Naive thymus-derived CD4-positive, alpha-beta T cell (primary cell): ENCODE results near the gene SMC2. TPM values are rescaled to one million over a fixed set of nuclear protein-coding genes. Genes with fewer than 3 reads are reported as not detected.

ENCODE experiments used
- ATAC-seq: fragments of 150-1000 bp; cut with Tn5 transposase; 2 replicates; pipeline ENCODE4 v1.10.0; 2021; ENCODE audit warnings: mild to moderate bottlenecking, moderate library complexity
- CTCF ChIA-PET: fragments of 350-600 bp; sonication (Branson Sonifier 250); formaldehyde crosslinking; loops from one replicate; lab custom pipeline; 2021; ENCODE audit warnings: antibody characterized with exemption; lab: Charles Lee
- POLR2A ChIA-PET: fragments of 350-600 bp; sonication (Branson Sonifier 250); formaldehyde crosslinking; loops from one replicate; lab custom pipeline; 2021; ENCODE audit warnings: antibody characterized with exemption, inconsistent platforms; lab: Charles Lee
- DNase-seq, 9 donors: peaks; one replicate each; pipeline versions ENCODE4 v3.0.0 to v3.0.0-alpha.2; 2020 to 2022; ENCODE audit warnings: mixed read lengths in 1 of 9
- H3K27ac ChIP-seq: one replicate; pipeline ENCODE4 v1.7.0; 2013; ENCODE audit warnings: mild to moderate bottlenecking, low read depth, low read length, moderate library complexity
- H3K27me3 ChIP-seq, 2 donors: one replicate each; pipeline ENCODE4 v1.7.0; 2013; ENCODE audit warnings: low read length in 2 of 2, mild to moderate bottlenecking in 2 of 2, moderate library complexity in 2 of 2; ENCODE audit not compliant: control insufficient read depth in 2 of 2, insufficient read depth in 2 of 2
- H3K36me3 ChIP-seq, 3 experiments: 1 replicate in 2 of 3; 2 replicates in 1 of 3; pipeline ENCODE4 v1.7.0; 2013; ENCODE audit warnings: low read length in 3 of 3, mild to moderate bottlenecking in 3 of 3, moderate library complexity in 1 of 3; ENCODE audit not compliant: insufficient read depth in 3 of 3, control insufficient read depth in 2 of 3
- H3K4me1 ChIP-seq, 2 donors: one replicate each; pipeline ENCODE4 v1.7.0; 2013; ENCODE audit warnings: low read length in 2 of 2, mild to moderate bottlenecking in 2 of 2, moderate library complexity in 1 of 2; ENCODE audit not compliant: control insufficient read depth in 2 of 2, insufficient read depth in 2 of 2
- H3K4me3 ChIP-seq: 2 replicates; pipeline ENCODE4 v1.7.0; 2013; ENCODE audit warnings: mild to moderate bottlenecking, low read length
- H3K9me3 ChIP-seq, 3 experiments: 1 replicate in 2 of 3; 2 replicates in 1 of 3; pipeline ENCODE4 v1.7.0; 2013; ENCODE audit warnings: low read length in 3 of 3; ENCODE audit not compliant: control insufficient read depth in 2 of 3
- H3K27ac Mint-ChIP-seq, 9 donors: one replicate each; pipeline ENCODE4 v1.8.0; 2020 to 2022; ENCODE audit warnings: mixed read lengths in 9 of 9, mild to moderate bottlenecking in 8 of 9, moderate library complexity in 5 of 9, inconsistent platforms in 2 of 9
- H3K27me3 Mint-ChIP-seq, 5 donors: one replicate each; pipeline ENCODE4 v1.8.0; 2021 to 2022; ENCODE audit warnings: mixed read lengths in 5 of 5, mild to moderate bottlenecking in 1 of 5
- H3K36me3 Mint-ChIP-seq, 5 donors: one replicate each; pipeline ENCODE4 v1.8.0; 2020 to 2022; ENCODE audit warnings: mixed read lengths in 5 of 5, mild to moderate bottlenecking in 3 of 5, inconsistent platforms in 1 of 5
- H3K4me1 Mint-ChIP-seq, 7 donors: one replicate each; pipeline ENCODE4 v1.8.0; 2020 to 2022; ENCODE audit warnings: mixed read lengths in 7 of 7, mild to moderate bottlenecking in 3 of 7, inconsistent platforms in 1 of 7
- H3K4me3 Mint-ChIP-seq, 10 donors: one replicate each; pipeline ENCODE4 v1.8.0; 2020 to 2022; ENCODE audit warnings: mild to moderate bottlenecking in 10 of 10, mixed read lengths in 10 of 10, moderate library complexity in 6 of 10, inconsistent platforms in 2 of 10
- H3K9me3 Mint-ChIP-seq, 11 donors: one replicate each; pipeline ENCODE4 v1.8.0; 2020 to 2022; ENCODE audit warnings: mixed read lengths in 11 of 11, mild to moderate bottlenecking in 4 of 11, inconsistent platforms in 1 of 11, moderate library complexity in 1 of 11
- intact Hi-C, 2 donors: fragments of 100-400 bp; cut with micrococcal nuclease; formaldehyde crosslinking; loops; one replicate each; pipeline ENCODE4 v1.15.1; 2023
- polyA plus RNA-seq, 2 donors: library from polyadenylated mRNA; unstranded; fragments of 300-500 nt; fragmentation: Illumina TruSeq; gene quantifications; one replicate each; pipeline ENCODE4 v1.2.3, GENCODE V29; 2021
- total RNA-seq, 6 experiments: library from RNA in 5 of 6; stranded (reverse) in 5 of 6; gene quantifications; 1 replicate in 5 of 6; 2 replicates in 1 of 6; pipeline ENCODE4 v1.2.3 and lab custom pipeline; 2021 to 2026

Gene SMC2
- total and polyA plus RNA-seq, 7 experiments from 2014 or later: 4.4 to 53.6 (median 11.3) TPM

GRCh38 chr9:104144336-104144735, 50.2 kb downstream of the SMC2 start:
- ATAC-seq: no peak
- CTCF ChIA-PET: no interaction called here
- POLR2A ChIA-PET: no interaction called here
- Histone ChIP-seq H3K9me3 (no peaks in the 10 kb centered on the region), H3K27me3 (no peaks in the 10 kb centered on the region), H3K4me3 (no peak overlapping the region), H3K27ac (no peak overlapping the region), H3K36me3 (no peaks in the 10 kb centered on the region), H3K4me1 (no peaks in the 10 kb centered on the region)
- H3K9me3 Mint-ChIP-seq: no peaks in the 10 kb centered on the region
- no peak overlapping the region for H3K27ac Mint-ChIP-seq
- no peak overlapping the region for H3K4me3 Mint-ChIP-seq
- intact Hi-C loops: no loop called here
- H3K4me1 Mint-ChIP-seq: peaks cover 0 to 9% (median 0%) of the 10 kb centered on the region in 7 donors
- no peak for DNase-seq
- no peaks in the 10 kb centered on the region for H3K27me3 Mint-ChIP-seq
- peaks cover 4 to 19% (median 11%) of the 10 kb centered on the region in 5 donors for H3K36me3 Mint-ChIP-seq

GRCh38 chr9:104173067-104173466, 79.0 kb downstream of the SMC2 start:
- H3K9me3 Mint-ChIP-seq: peaks cover 0 to 14% (median 5%) of the 10 kb centered on the region in 11 donors
- Histone ChIP-seq H3K4me3 (no peak overlapping the region), H3K36me3 (no peaks in the 10 kb centered on the region), H3K27ac (no peak overlapping the region), H3K9me3 (no peaks in the 10 kb centered on the region), H3K27me3 (no peaks in the 10 kb centered on the region), H3K4me1 (no peaks in the 10 kb centered on the region)
- ATAC-seq (no peak), DNase-seq (no peak)
- CTCF ChIA-PET: interaction anchor here (0.5 kb wide), 1 partner anchor 979 kb away, joined by 5 read pairs; no protein-coding TSS in a partner anchor
- no peaks in the 10 kb centered on the region for H3K36me3 Mint-ChIP-seq
- no peak overlapping the region for H3K4me3 Mint-ChIP-seq
- intact Hi-C loops: no loop called here
- POLR2A ChIA-PET: no interaction called here
- no peaks in the 10 kb centered on the region for H3K4me1 Mint-ChIP-seq
- H3K27me3 Mint-ChIP-seq: peaks cover 0 to 15% (median 7%) of the 10 kb centered on the region in 5 donors
- H3K27ac Mint-ChIP-seq: no peak overlapping the region

GRCh38 chr9:104177003-104177611, 83.0 kb downstream of the SMC2 start:
- Histone ChIP-seq H3K27me3 (no peaks in the 10 kb centered on the region), H3K4me3 (no peak overlapping the region), H3K4me1 (no peaks in the 10 kb centered on the region), H3K27ac (no peak overlapping the region), H3K36me3 (no peaks in the 10 kb centered on the region), H3K9me3 (no peaks in the 10 kb centered on the region)
- Mint-ChIP-seq H3K4me3 (no peak overlapping the region), H3K9me3 (no peaks in the 10 kb centered on the region), H3K36me3 (no peaks in the 10 kb centered on the region), H3K27ac (no peak overlapping the region), H3K27me3 (peaks cover 0 to 8% (median 7%) of the 10 kb centered on the region in 5 donors), H3K4me1 (no peaks in the 10 kb centered on the region)
- intact Hi-C loops: no loop called here
- DNase-seq: no peak
- ChIA-PET CTCF (no interaction called here), POLR2A (no interaction called here)
- no peak for ATAC-seq

DNA sequence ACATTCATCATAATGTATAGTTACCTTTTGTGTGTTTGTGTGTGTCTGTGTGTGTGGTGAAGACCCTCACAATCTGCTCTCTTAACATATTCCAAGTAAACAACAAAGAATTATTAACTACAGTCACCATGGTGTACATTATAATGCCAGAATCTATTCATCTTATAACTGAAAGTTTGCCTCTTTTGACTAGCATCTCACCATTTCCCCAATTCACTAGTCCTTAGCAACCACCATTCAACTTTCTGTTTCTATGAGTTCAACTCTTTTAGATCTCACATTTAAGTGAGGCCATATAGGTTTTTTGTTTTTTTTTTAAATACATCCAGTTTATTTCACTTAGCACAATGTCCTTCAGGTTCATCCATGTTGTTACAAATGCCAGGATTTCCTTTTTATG, 83.6 kb downstream of the SMC2 start:
- Histone ChIP-seq H3K27me3 (no peaks in the 10 kb centered on the region), H3K27ac (no peak overlapping the region), H3K36me3 (no peaks in the 10 kb centered on the region), H3K4me3 (no peak overlapping the region), H3K9me3 (no peaks in the 10 kb centered on the region), H3K4me1 (no peaks in the 10 kb centered on the region)
- H3K36me3 Mint-ChIP-seq: no peaks in the 10 kb centered on the region
- POLR2A ChIA-PET: no interaction called here
- no peak overlapping the region for H3K27ac Mint-ChIP-seq
- no peak overlapping the region for H3K4me3 Mint-ChIP-seq
- no peak for ATAC-seq
- DNase-seq: no peak
- no peaks in the 10 kb centered on the region for H3K9me3 Mint-ChIP-seq
- no peaks in the 10 kb centered on the region for H3K4me1 Mint-ChIP-seq
- intact Hi-C loops: loop anchor here in 1 of 2 donors (2.0 kb wide), 1 partner anchor 565 kb away; no protein-coding TSS in a partner anchor
- H3K27me3 Mint-ChIP-seq: peaks cover 0 to 7% (median 2%) of the 10 kb centered on the region in 5 donors
- CTCF ChIA-PET: no interaction called here
